Neural cell (in vitro differentiated cells): ENCODE data around the gene TRPM3. TPM values are rescaled to one million over a fixed set of nuclear protein-coding genes. Genes with fewer than 3 reads are reported as not detected.

ENCODE experiments used
- H2AFZ ChIP-seq: fragments of 200-600, 300-800 bp; sonication (generic), shearing (Covaris generic); 2 replicates; pipeline ENCODE4 v1.6.0; 2014; ENCODE audit warnings: low read depth, mild to moderate bottlenecking, antibody characterized with exemption, low read length, moderate library complexity
- H3F3A ChIP-seq: fragments of 200-600 bp; shearing (Covaris generic); 2 replicates; pipeline ENCODE4 v1.6.1; 2016; ENCODE audit warnings: mild to moderate bottlenecking, moderate library complexity, mixed read lengths, antibody characterized with exemption, low read length; ENCODE audit not compliant: insufficient read depth, poor library complexity, severe bottlenecking
- H3K27ac ChIP-seq: fragments of 200-600, 300-800 bp; sonication (generic), shearing (Covaris generic); 2 replicates; pipeline ENCODE4 v1.5.1; 2014; ENCODE audit warnings: mild to moderate bottlenecking, low read length, moderate library complexity
- H3K27me3 ChIP-seq: fragments of 300-800, 200-600 bp; sonication (generic), shearing (Covaris generic); 2 replicates; pipeline ENCODE4 v1.6.0; 2014; ENCODE audit warnings: mild to moderate bottlenecking, low read depth, low read length, moderate library complexity; ENCODE audit not compliant: insufficient read depth
- H3K36me3 ChIP-seq: fragments of 300-800, 200-600 bp; sonication (generic), shearing (Covaris generic); 2 replicates; pipeline ENCODE4 v1.5.1; 2014; ENCODE audit warnings: mild to moderate bottlenecking, antibody characterized with exemption, low read length, moderate library complexity; ENCODE audit not compliant: insufficient read depth
- H3K4me2 ChIP-seq: fragments of 300-800, 200-600 bp; sonication (generic), shearing (Covaris generic); 2 replicates; pipeline ENCODE4 v1.6.0; 2014; ENCODE audit warnings: mild to moderate bottlenecking, low read length
- H3K4me3 ChIP-seq: fragments of 300-800, 200-600 bp; sonication (generic), shearing (Covaris generic); 2 replicates; pipeline ENCODE4 v1.5.1; 2014; ENCODE audit warnings: mild to moderate bottlenecking, low read length, moderate library complexity
- H3K79me2 ChIP-seq: fragments of 200-600 bp; shearing (Covaris generic); replicated peaks from 2 replicates; pipeline ENCODE4 v1.6.0; 2014; ENCODE audit warnings: mild to moderate bottlenecking, low read length, moderate library complexity; ENCODE audit not compliant: insufficient read depth
- H3K9ac ChIP-seq: fragments of 300-800, 200-600 bp; sonication (generic), shearing (Covaris generic); 2 replicates; pipeline ENCODE4 v1.6.1; 2016; ENCODE audit warnings: mild to moderate bottlenecking, low read length, mixed read lengths
- H3K9me2 ChIP-seq: fragments of 200-600 bp; shearing (Covaris generic); 2 replicates; pipeline ENCODE4 v1.6.1; 2016; ENCODE audit warnings: mild to moderate bottlenecking, low read length, mixed read lengths; ENCODE audit not compliant: insufficient read depth
- H3K9me3 ChIP-seq: fragments of 200-600, 300-800 bp; sonication (generic), shearing (Covaris generic); 2 replicates; pipeline ENCODE4 v1.6.1; 2016; ENCODE audit warnings: mild to moderate bottlenecking, mixed run types, low read length, moderate library complexity, mixed read lengths
- H4K20me1 ChIP-seq: fragments of 200-600 bp; shearing (Covaris generic); 2 replicates; pipeline ENCODE4 v1.6.1; 2016; ENCODE audit warnings: mild to moderate bottlenecking, mixed run types; ENCODE audit not compliant: insufficient read depth
- EP300 ChIP-seq: fragments of 450-650 bp; conservative IDR thresholded peaks from 2 replicates; pipeline ENCODE4 v1.6.1; 2014; ENCODE audit warnings: antibody characterized with exemption, mild to moderate bottlenecking, moderate library complexity; ENCODE audit not compliant: poor library complexity, severe bottlenecking
- EZH2 ChIP-seq: fragments of 200-600, 300-800 bp; shearing (Covaris generic), sonication (generic); IDR thresholded peaks from 2 replicates; pipeline ENCODE4 v1.6.1; 2014; ENCODE audit warnings: antibody characterized with exemption, low read length, borderline replicate concordance, mild to moderate bottlenecking; ENCODE audit not compliant: insufficient read depth, poor library complexity, severe bottlenecking
- MXI1 ChIP-seq: fragments of 450-650 bp; conservative IDR thresholded peaks from 2 replicates; pipeline ENCODE4 v1.6.1; 2014; ENCODE audit warnings: antibody characterized with exemption, mild to moderate bottlenecking; ENCODE audit not compliant: poor library complexity, severe bottlenecking
- POLR2AphosphoS5 ChIP-seq: IDR thresholded peaks from 2 replicates; pipeline ENCODE4 v1.6.1; 2012
- RAD21 ChIP-seq: fragments of 450-650 bp; conservative IDR thresholded peaks from 2 replicates; pipeline ENCODE4 v1.6.1; 2014; ENCODE audit warnings: antibody characterized with exemption, mild to moderate bottlenecking, moderate library complexity
- SMC3 ChIP-seq: fragments of 450-650 bp; conservative IDR thresholded peaks from 2 replicates; pipeline ENCODE4 v1.6.1; 2014; ENCODE audit warnings: antibody characterized with exemption, mild to moderate bottlenecking, moderate library complexity; ENCODE audit not compliant: poor library complexity
- TAF1 ChIP-seq: IDR thresholded peaks from 2 replicates; pipeline ENCODE4 v1.6.1; 2012; ENCODE audit warnings: low read depth
- polyA plus RNA-seq: library from polyadenylated mRNA; depleted of rRNA; stranded (reverse); fragments of >200 nt; gene quantifications from 2 replicates; pipeline ENCODE4 v1.2.3, GENCODE V29; 2014
- TF ChIP-seq, protein P1 (sequence below): fragments of 450-650 bp; IDR thresholded peaks from 2 replicates; pipeline ENCODE4 v1.5.1; 2014; ENCODE audit warnings: antibody characterized with exemption, mild to moderate bottlenecking, moderate library complexity; ENCODE audit not compliant: poor library complexity, severe bottlenecking
- TF ChIP-seq, protein P2 (sequence below): IDR thresholded peaks from 2 replicates; pipeline ENCODE4 v1.6.1; 2012; ENCODE audit warnings: borderline replicate concordance

TRPM3 gene
- polyA plus RNA-seq, 1 donor from 2014 or later, result 1.3 TPM

DNA sequence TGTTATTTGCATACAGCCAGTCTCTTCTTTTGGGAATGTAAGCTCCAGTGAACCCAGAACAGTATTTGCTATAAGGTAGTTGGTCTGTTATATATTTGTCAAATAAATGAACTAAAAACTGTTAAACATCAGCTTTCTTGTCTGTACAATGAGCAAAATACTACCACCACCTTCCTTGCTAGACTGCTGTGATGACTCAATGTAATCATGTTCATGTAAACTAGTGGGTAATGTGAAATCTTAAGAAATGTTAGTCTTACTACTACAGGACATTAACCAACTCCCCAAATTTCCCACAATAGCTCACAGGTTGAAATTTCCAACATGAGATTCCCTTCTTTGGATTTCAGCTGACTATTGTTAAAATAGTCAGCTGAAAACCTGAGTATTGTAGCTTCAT lies 176.1 kb downstream of the TRPM3 start:
- no peak for TF ChIP-seq POLR2AphosphoS5
- TF ChIP-seq EP300, result no peak
- TF ChIP-seq SMC3, result no peak
- no peak for TF ChIP-seq RAD21
- Histone ChIP-seq H3K27ac (no peak overlapping the region), H2AFZ (no peak overlapping the region), H3K9me2 (no peaks in the 10 kb centered on the region), H3K9me3 (no peaks in the 10 kb centered on the region), H3K27me3 (no peaks in the 10 kb centered on the region), H3K36me3 (no peaks in the 10 kb centered on the region), H3K9ac (no peak overlapping the region), H4K20me1 (no peaks in the 10 kb centered on the region), H3K4me3 (no peak overlapping the region), H3K79me2 (no peaks in the 10 kb centered on the region), H3F3A (no peaks in the 10 kb centered on the region), H3K4me2 (no peak overlapping the region)

GRCh38 chr9:70941191-70941590 lies 180.2 kb downstream of the TRPM3 start:
- Histone ChIP-seq H2AFZ (no peak overlapping the region), H4K20me1 (no peaks in the 10 kb centered on the region), H3K27me3 (no peaks in the 10 kb centered on the region), H3K4me3 (no peak overlapping the region), H3K27ac (no peak overlapping the region), H3K9me2 (no peaks in the 10 kb centered on the region), H3K79me2 (no peaks in the 10 kb centered on the region), H3K4me2 (no peak overlapping the region), H3K36me3 (no peaks in the 10 kb centered on the region), H3F3A (no peaks in the 10 kb centered on the region), H3K9ac (no peak overlapping the region), H3K9me3 (no peaks in the 10 kb centered on the region)
- TF ChIP-seq POLR2AphosphoS5 (no peak), RAD21 (no peak), EP300 (no peak), MXI1 (no peak), TAF1 (no peak), EZH2 (no peak), SMC3 (no peak)
- TF ChIP-seq, protein P1, sequence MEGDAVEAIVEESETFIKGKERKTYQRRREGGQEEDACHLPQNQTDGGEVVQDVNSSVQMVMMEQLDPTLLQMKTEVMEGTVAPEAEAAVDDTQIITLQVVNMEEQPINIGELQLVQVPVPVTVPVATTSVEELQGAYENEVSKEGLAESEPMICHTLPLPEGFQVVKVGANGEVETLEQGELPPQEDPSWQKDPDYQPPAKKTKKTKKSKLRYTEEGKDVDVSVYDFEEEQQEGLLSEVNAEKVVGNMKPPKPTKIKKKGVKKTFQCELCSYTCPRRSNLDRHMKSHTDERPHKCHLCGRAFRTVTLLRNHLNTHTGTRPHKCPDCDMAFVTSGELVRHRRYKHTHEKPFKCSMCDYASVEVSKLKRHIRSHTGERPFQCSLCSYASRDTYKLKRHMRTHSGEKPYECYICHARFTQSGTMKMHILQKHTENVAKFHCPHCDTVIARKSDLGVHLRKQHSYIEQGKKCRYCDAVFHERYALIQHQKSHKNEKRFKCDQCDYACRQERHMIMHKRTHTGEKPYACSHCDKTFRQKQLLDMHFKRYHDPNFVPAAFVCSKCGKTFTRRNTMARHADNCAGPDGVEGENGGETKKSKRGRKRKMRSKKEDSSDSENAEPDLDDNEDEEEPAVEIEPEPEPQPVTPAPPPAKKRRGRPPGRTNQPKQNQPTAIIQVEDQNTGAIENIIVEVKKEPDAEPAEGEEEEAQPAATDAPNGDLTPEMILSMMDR, result no peak
- TF ChIP-seq, protein P2, sequence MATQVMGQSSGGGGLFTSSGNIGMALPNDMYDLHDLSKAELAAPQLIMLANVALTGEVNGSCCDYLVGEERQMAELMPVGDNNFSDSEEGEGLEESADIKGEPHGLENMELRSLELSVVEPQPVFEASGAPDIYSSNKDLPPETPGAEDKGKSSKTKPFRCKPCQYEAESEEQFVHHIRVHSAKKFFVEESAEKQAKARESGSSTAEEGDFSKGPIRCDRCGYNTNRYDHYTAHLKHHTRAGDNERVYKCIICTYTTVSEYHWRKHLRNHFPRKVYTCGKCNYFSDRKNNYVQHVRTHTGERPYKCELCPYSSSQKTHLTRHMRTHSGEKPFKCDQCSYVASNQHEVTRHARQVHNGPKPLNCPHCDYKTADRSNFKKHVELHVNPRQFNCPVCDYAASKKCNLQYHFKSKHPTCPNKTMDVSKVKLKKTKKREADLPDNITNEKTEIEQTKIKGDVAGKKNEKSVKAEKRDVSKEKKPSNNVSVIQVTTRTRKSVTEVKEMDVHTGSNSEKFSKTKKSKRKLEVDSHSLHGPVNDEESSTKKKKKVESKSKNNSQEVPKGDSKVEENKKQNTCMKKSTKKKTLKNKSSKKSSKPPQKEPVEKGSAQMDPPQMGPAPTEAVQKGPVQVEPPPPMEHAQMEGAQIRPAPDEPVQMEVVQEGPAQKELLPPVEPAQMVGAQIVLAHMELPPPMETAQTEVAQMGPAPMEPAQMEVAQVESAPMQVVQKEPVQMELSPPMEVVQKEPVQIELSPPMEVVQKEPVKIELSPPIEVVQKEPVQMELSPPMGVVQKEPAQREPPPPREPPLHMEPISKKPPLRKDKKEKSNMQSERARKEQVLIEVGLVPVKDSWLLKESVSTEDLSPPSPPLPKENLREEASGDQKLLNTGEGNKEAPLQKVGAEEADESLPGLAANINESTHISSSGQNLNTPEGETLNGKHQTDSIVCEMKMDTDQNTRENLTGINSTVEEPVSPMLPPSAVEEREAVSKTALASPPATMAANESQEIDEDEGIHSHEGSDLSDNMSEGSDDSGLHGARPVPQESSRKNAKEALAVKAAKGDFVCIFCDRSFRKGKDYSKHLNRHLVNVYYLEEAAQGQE, result no peak

GRCh38 chr9:70940605-70941004 lies 180.8 kb downstream of the TRPM3 start:
- Histone ChIP-seq H3K36me3 (no peaks in the 10 kb centered on the region), H4K20me1 (no peaks in the 10 kb centered on the region), H3F3A (no peaks in the 10 kb centered on the region), H3K9ac (no peak overlapping the region), H3K9me3 (no peaks in the 10 kb centered on the region), H3K27ac (no peak overlapping the region), H3K79me2 (no peaks in the 10 kb centered on the region), H3K27me3 (no peaks in the 10 kb centered on the region), H3K9me2 (no peaks in the 10 kb centered on the region), H2AFZ (no peak overlapping the region), H3K4me2 (no peak overlapping the region), H3K4me3 (no peak overlapping the region)
- no peak for TF ChIP-seq SMC3
- TF ChIP-seq, protein P2, result no peak
- TF ChIP-seq MXI1, result no peak
- TF ChIP-seq RAD21, result no peak
- TF ChIP-seq POLR2AphosphoS5, result no peak
